ENCODE measurements around the gene STARD3. TPM values are rescaled to one million over a fixed set of nuclear protein-coding genes. Genes with fewer than 3 reads are reported as not detected.
"Not testable (repeated sequence)": the region's sequence is repeated elsewhere in the genome, so short reads cannot be mapped to it uniquely, and the experiment has no call there.

STARD3 gene
- total RNA-seq, 6 donors from 2014 or later: 27.5 to 315 (median 84.1) TPM

GRCh38 chr17:39695089-39695474, 58.1 kb downstream of the STARD3 start:
- H3K27me3 ChIP-seq: no peaks in the 10 kb centered on the region
- H3K9me3 ChIP-seq: no peaks in the 10 kb centered on the region
- H3K36me3 ChIP-seq: no peaks in the 10 kb centered on the region
- ATAC-seq (ENCODE audit: low FRiP score in 2 of 2) (no peak), DNase-seq (no peak)
- peaks cover 0 to 5% (median under 1%) of the 10 kb centered on the region in 4 donors for H3K4me1 ChIP-seq
- 92 to 96% methylated on average over 2 of the region's 2 CpGs for WGBS, 2 donors
- no peak overlapping the region for H3K27ac ChIP-seq
- H3K4me3 ChIP-seq: no peak overlapping the region
- no peak for TF ChIP-seq POLR2AphosphoS5 (IDR thresholded peaks at IDR 0.05)
- no peak for TF ChIP-seq POLR2A (IDR thresholded peaks at IDR 0.05)
- TF ChIP-seq EP300 (IDR thresholded peaks at IDR 0.05): no peak
- no peak for TF ChIP-seq CTCF (IDR thresholded peaks at IDR 0.05)

DNA sequence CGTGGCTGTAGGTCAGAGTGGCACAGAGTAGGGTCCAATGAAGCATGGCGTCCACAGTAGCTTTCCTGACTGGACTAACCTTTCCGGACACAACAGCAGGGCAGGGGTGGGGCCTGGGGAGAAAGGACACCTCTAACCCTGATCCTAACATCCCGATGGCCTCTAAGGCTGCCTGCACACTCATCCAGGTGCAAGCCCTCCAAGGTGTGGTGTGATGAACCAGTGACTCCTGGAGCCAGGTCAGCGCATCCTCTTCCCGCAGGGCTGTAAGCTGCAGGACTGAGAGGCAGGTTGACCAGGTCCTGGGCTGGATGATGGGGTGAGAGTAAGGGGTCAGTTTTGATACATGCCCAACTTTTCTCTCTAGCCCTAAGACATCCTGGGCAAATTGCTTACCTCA, 59.8 kb downstream of the STARD3 start:
- 94 to 100% methylated on average over 4 to 6 of the region's 6 CpGs for WGBS, 2 donors
- DNase-seq: no peak
- TF ChIP-seq POLR2AphosphoS5 (IDR thresholded peaks at IDR 0.05) (no peak), POLR2A (IDR thresholded peaks at IDR 0.05) (no peak), CTCF (IDR thresholded peaks at IDR 0.05) (no peak), EP300 (IDR thresholded peaks at IDR 0.05) (no peak)
- no peak overlapping the region for H3K27ac ChIP-seq
- ATAC-seq (ENCODE audit: low FRiP score in 2 of 2): no peak
- peaks cover 2 to 18% (median 10%) of the 10 kb centered on the region in 4 donors for H3K4me1 ChIP-seq
- no peak overlapping the region for H3K4me3 ChIP-seq
- H3K9me3 ChIP-seq: no peaks in the 10 kb centered on the region
- no peaks in the 10 kb centered on the region for H3K36me3 ChIP-seq
- no peaks in the 10 kb centered on the region for H3K27me3 ChIP-seq

GRCh38 chr17:39697961-39698360, 61.0 kb downstream of the STARD3 start:
- no peaks in the 10 kb centered on the region for H3K9me3 ChIP-seq
- no peaks in the 10 kb centered on the region for H3K27me3 ChIP-seq
- DNase-seq (no peak), ATAC-seq (ENCODE audit: low FRiP score in 2 of 2) (no peak)
- peaks cover 7 to 30% (median 16%) of the 10 kb centered on the region in 4 donors for H3K4me1 ChIP-seq
- H3K36me3 ChIP-seq: no peaks in the 10 kb centered on the region
- H3K27ac ChIP-seq: no peak overlapping the region
- no peak overlapping the region for H3K4me3 ChIP-seq
- WGBS, 2 donors: 90 to 97% methylated on average over 5 of the region's 5 CpGs
- TF ChIP-seq POLR2AphosphoS5 (IDR thresholded peaks at IDR 0.05) (no peak), CTCF (IDR thresholded peaks at IDR 0.05) (no peak), EP300 (IDR thresholded peaks at IDR 0.05) (no peak), POLR2A (IDR thresholded peaks at IDR 0.05) (no peak)

GRCh38 chr17:39699157-39699817, 62.3 kb downstream of the STARD3 start:
- ATAC-seq (ENCODE audit: low FRiP score in 2 of 2); H3K9me3 ChIP-seq; H3K27me3 ChIP-seq; H3K36me3 ChIP-seq; DNase-seq: not testable (repeated sequence)
- Histone ChIP-seq H3K4me1 (peaks cover 13 to 43% (median 29%) of the 10 kb centered on the region in 4 donors), H3K27ac (peak overlapping the region; percentile 86 to 91 (median 88)), H3K4me3 (peak overlapping the region; percentile 65 to 94 (median 88))
- 48 to 52% methylated on average over 11 of the region's 11 CpGs for WGBS, 2 donors

- Histone ChIP-seq H3K27ac (peak within 1 kb of the TSS; percentile 86 to 91 (median 88)), H3K9me3 (no peaks in the 10 kb centered on the region), H3K4me3 (peak within 1 kb of the TSS; percentile 65 to 94 (median 88)), H3K36me3 (no peaks in the 10 kb centered on the region), H3K4me1 (peaks cover 13 to 48% (median 33%) of the 10 kb centered on the region in 4 donors), H3K27me3 (no peaks in the 10 kb centered on the region)
- peak in 1 of 2 donors; percentile 77 for TF ChIP-seq POLR2AphosphoS5 (IDR thresholded peaks at IDR 0.05)
- no peak for TF ChIP-seq EP300 (IDR thresholded peaks at IDR 0.05)
- peak in 2 of 4 donors; percentile 26 to 73 for TF ChIP-seq POLR2A (IDR thresholded peaks at IDR 0.05)
- DNase-seq (peak in 1 of 2 donors; percentile 82), ATAC-seq (ENCODE audit: low FRiP score in 2 of 2) (peak; percentile 80 to 91)
- 6 to 17% methylated on average over 11 to 19 of the region's 20 CpGs for WGBS, 2 donors
Observed at GRCh38 chr17:39699818-39700147, 62.8 kb downstream of the STARD3 start, which contains the start of gene ERBB2. Gene ERBB2 (plus strand): TSS chr17:39700064. CDS start chr17:39700239, 175 bp downstream.

All from upper lobe of left lung (tissue), 6 donors.